Activated CD4-positive, CD25-positive, alpha-beta regulatory T cell treated with anti-CD3 and anti-CD28 coated beads, Interleukin-2, amount 50 U/mL, for 24 hours (primary cell): ENCODE measurements around the gene FAM241A.
A peak's percentile ranks its signal among the peaks of the same experiment; 100 is the strongest.
"Not testable (repeated sequence)": the region's sequence is repeated elsewhere in the genome, so short reads cannot be mapped to it uniquely, and the experiment has no call there.

ENCODE experiments used
- ATAC-seq, 2 donors: fragments of 150-1000 bp; cut with Tn5 transposase; one replicate each; pipeline ENCODE4 v1.10.0; 2021; ENCODE audit warnings: mild to moderate bottlenecking in 1 of 2, moderate library complexity in 1 of 2

The FAM241A gene

GRCh38 chr4:112175840-112176239 is 30.6 kb downstream of the FAM241A start:
- no peak for ATAC-seq

GRCh38 chr4:112176596-112176995 is 31.3 kb downstream of the FAM241A start:
- ATAC-seq = no peak

GRCh38 chr4:112178741-112179140 is 33.5 kb downstream of the FAM241A start:
- not testable (repeated sequence) for ATAC-seq

- ATAC-seq = no peak
Measured at GRCh38 chr4:112181358-112182000, 36.2 kb downstream of the FAM241A start.

- no peak for ATAC-seq
Measured at GRCh38 chr4:112182604-112183003, 37.4 kb downstream of the FAM241A start.

GRCh38 chr4:112183252-112183651 is 38.0 kb downstream of the FAM241A start:
- ATAC-seq = no peak

GRCh38 chr4:112184438-112184837 is 39.2 kb downstream of the FAM241A start:
- ATAC-seq = peak in 1 of 2 donors; percentile 53

- no peak for ATAC-seq
Measured at GRCh38 chr4:112185334-112185733, 40.1 kb downstream of the FAM241A start.

GRCh38 chr4:112185740-112186670 is 40.8 kb downstream of the FAM241A start:
- no peak for ATAC-seq

- no peak for ATAC-seq
Measured at GRCh38 chr4:112189754-112190153, 44.5 kb downstream of the FAM241A start.

GRCh38 chr4:112190684-112191083 is 45.4 kb downstream of the FAM241A start:
- no peak for ATAC-seq

- no peak for ATAC-seq
Measured at GRCh38 chr4:112196461-112196860, 51.2 kb downstream of the FAM241A start.

- ATAC-seq = no peak
Measured at GRCh38 chr4:112199041-112199440, 53.8 kb downstream of the FAM241A start.

GRCh38 chr4:112201915-112202505 is 56.8 kb downstream of the FAM241A start:
- no peak for ATAC-seq

GRCh38 chr4:112203593-112203992 is 58.3 kb downstream of the FAM241A start:
- no peak for ATAC-seq

GRCh38 chr4:112206431-112206830 is 61.2 kb downstream of the FAM241A start:
- ATAC-seq = no peak

GRCh38 chr4:112208137-112209095 is 63.2 kb downstream of the FAM241A start:
- not testable (repeated sequence) for ATAC-seq

GRCh38 chr4:112210777-112211176 is 65.5 kb downstream of the FAM241A start:
- no peak for ATAC-seq

- no peak for ATAC-seq
Measured at GRCh38 chr4:112213091-112213490, 67.8 kb downstream of the FAM241A start.

- no peak for ATAC-seq
Measured at GRCh38 chr4:112213856-112214255, 68.6 kb downstream of the FAM241A start.

GRCh38 chr4:112214390-112215264 is 69.4 kb downstream of the FAM241A start:
- ATAC-seq = peak in 1 of 2 donors; percentile 73
